Neutrophil (primary cell): Measurements from ENCODE around the gene RALGAPA2.

Experiments used
- H3K27ac ChIP-seq: fragments of 200-600 bp; sonication (generic); 2 replicates; pipeline ENCODE4 v1.5.1; 2016; ENCODE audit warnings: mild to moderate bottlenecking, moderate library complexity
- H3K27me3 ChIP-seq: fragments of 200-600 bp; sonication (generic); 2 replicates; pipeline ENCODE4 v1.6.0; 2016; ENCODE audit warnings: mild to moderate bottlenecking
- H3K36me3 ChIP-seq: fragments of 200-600 bp; sonication (generic); 2 replicates; pipeline ENCODE4 v1.5.1; 2017
- H3K4me1 ChIP-seq, 2 experiments: fragments of 200-600 bp in 1 of 2; sonication (generic) in 1 of 2; 1 replicate in 1 of 2; 2 replicates in 1 of 2; pipeline versions ENCODE4 v1.5.1 to v1.6.1; 2013 to 2016; ENCODE audit warnings: low read depth in 1 of 2, low read length in 1 of 2, mild to moderate bottlenecking in 1 of 2, moderate library complexity in 1 of 2; ENCODE audit not compliant: control insufficient read depth in 1 of 2, insufficient read depth in 1 of 2
- H3K4me3 ChIP-seq, 2 experiments: fragments of 200-600 bp in 1 of 2; sonication (generic) in 1 of 2; 1 replicate in 1 of 2; 2 replicates in 1 of 2; pipeline ENCODE4 v1.5.1; 2013 to 2016; ENCODE audit warnings: low read depth in 1 of 2, low read length in 1 of 2, mild to moderate bottlenecking in 1 of 2, moderate library complexity in 1 of 2
- H3K9me3 ChIP-seq: fragments of 200-600 bp; sonication (generic); 2 replicates; pipeline ENCODE4 v1.5.1; 2016
- CTCF ChIP-seq: fragments of 200-600 bp; sonication (generic); IDR thresholded peaks from 2 replicates; pipeline ENCODE4 v1.5.1; 2016; ENCODE audit warnings: antibody characterized with exemption

The RALGAPA2 gene

DNA sequence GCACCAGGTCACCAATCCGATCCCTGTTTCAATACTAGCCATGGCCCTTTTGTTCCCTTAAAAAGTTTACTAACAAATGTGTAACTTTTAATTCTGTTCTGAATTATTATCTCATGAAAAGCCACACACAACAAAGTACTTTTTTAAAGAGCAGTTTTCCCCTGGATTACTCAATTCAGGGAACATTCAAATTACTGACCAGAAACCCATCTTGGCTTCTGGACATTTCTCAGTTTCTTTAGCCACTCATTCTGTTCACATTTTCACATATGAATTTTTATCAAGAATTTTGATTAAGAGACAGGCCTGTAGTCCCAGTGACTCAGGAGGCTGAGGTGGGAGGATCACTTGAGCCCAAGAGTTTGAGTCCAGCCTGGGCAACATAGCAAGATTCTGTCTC lies 297.1 kb downstream of the RALGAPA2 start:
- Histone ChIP-seq H3K4me1 (no peaks in the 10 kb centered on the region), H3K27me3 (no peaks in the 10 kb centered on the region), H3K4me3 (no peak overlapping the region), H3K27ac (no peak overlapping the region), H3K9me3 (no peaks in the 10 kb centered on the region), H3K36me3 (peaks cover 38% of the 10 kb centered on the region)
- TF ChIP-seq CTCF = no peak

GRCh38 chr20:20414640-20415220 lies 297.7 kb downstream of the RALGAPA2 start:
- TF ChIP-seq CTCF = no peak
- Histone ChIP-seq H3K9me3 (no peaks in the 10 kb centered on the region), H3K27ac (no peak overlapping the region), H3K4me3 (no peak overlapping the region), H3K27me3 (no peaks in the 10 kb centered on the region), H3K4me1 (no peaks in the 10 kb centered on the region), H3K36me3 (peaks cover 41% of the 10 kb centered on the region)

DNA sequence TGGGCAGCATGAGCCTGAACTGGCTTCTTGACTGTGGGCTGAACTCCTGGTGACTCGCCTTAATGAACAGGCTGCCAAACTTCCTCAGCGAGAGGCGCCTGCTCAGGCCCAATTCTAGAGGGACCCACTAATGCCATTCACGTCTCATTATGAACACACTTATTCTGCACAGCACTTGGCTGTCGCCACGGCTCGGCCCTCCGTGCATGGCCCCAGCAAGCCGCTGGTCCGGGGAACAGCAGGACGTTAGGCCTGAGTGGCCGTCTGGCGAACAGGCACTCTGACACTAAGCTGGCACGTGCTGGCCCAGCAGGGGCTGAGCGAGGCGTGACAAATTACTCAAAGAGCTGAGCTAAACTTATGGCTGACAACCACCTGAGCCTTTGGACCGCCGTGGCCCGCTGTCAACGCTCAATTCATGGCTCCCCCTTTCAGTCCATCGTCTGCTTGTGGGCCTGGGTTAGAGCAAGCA lies 298.6 kb downstream of the RALGAPA2 start:
- H3K4me3 ChIP-seq = no peak overlapping the region
- H3K27me3 ChIP-seq = no peaks in the 10 kb centered on the region
- H3K4me1 ChIP-seq = no peaks in the 10 kb centered on the region
- no peak for TF ChIP-seq CTCF
- H3K9me3 ChIP-seq = no peaks in the 10 kb centered on the region
- no peak overlapping the region for H3K27ac ChIP-seq
- H3K36me3 ChIP-seq = peaks cover 50% of the 10 kb centered on the region

- Histone ChIP-seq H3K4me3 (no peak overlapping the region), H3K9me3 (no peaks in the 10 kb centered on the region), H3K27me3 (no peaks in the 10 kb centered on the region), H3K4me1 (no peaks in the 10 kb centered on the region), H3K36me3 (peaks cover 58% of the 10 kb centered on the region), H3K27ac (no peak overlapping the region)
- TF ChIP-seq CTCF = no peak
Observed at GRCh38 chr20:20412750-20413149, 299.7 kb downstream of the RALGAPA2 start.

DNA sequence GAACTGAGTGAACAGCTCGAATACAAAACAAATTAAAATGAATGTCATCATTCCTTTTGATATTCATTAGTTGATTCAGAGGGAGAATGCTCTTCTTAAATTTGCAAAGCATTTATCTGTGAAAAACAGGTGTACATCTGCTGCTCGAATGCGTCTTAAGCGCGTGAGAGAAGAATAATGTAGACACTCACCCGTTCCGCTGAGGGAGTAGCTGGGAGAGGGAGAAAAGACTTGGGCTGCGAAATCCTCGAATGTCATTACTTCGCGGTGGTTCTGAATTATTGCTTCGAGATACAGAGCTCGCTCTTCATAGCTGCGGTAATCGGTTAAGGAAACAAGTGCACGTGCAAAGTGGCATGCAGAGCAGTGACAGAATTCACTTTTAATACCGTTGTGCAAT lies 300.6 kb downstream of the RALGAPA2 start:
- Histone ChIP-seq H3K36me3 (peaks cover 60% of the 10 kb centered on the region), H3K4me3 (no peak overlapping the region), H3K27ac (no peak overlapping the region), H3K4me1 (no peaks in the 10 kb centered on the region), H3K9me3 (no peaks in the 10 kb centered on the region), H3K27me3 (no peaks in the 10 kb centered on the region)
- TF ChIP-seq CTCF = no peak

DNA sequence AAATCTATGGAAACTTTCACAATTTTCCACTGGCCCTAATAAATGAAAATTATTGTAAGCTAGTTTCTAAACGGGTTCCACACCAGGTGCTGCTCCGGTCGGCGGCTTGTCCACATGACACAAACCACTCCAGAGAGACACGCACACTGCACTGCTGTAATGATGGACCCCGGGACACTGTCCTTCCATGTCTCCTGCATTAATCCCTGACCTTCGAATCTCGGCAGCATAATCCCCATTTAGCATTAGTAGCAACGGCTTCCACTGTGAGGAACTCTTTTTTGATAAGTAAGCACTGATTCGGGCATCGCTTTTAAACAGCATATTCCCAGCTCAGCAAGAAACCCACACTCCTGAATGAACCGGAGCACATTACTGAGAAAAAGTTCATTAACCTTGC lies 301.0 kb downstream of the RALGAPA2 start:
- no peaks in the 10 kb centered on the region for H3K4me1 ChIP-seq
- H3K27me3 ChIP-seq = no peaks in the 10 kb centered on the region
- peaks cover 62% of the 10 kb centered on the region for H3K36me3 ChIP-seq
- H3K9me3 ChIP-seq = no peaks in the 10 kb centered on the region
- no peak overlapping the region for H3K4me3 ChIP-seq
- no peak for TF ChIP-seq CTCF
- no peak overlapping the region for H3K27ac ChIP-seq
